Measurements from ENCODE around the gene AGT. TPM values are rescaled to one million over a fixed set of nuclear protein-coding genes. Genes with fewer than 3 reads are reported as not detected.

Gene AGT
- total RNA-seq, 1 experiment from 2014 or later = 41.9 TPM

- Mint-ChIP-seq H3K27me3 (ENCODE audit: insufficient read depth, unreplicated experiment) (no peaks in the 10 kb centered on the region), H3K4me3 (ENCODE audit: unreplicated experiment) (no peak overlapping the region), H3K4me1 (ENCODE audit: low read depth, unreplicated experiment) (peaks cover 12% of the 10 kb centered on the region), H3K36me3 (ENCODE audit: insufficient read depth, unreplicated experiment) (peaks cover 64% of the 10 kb centered on the region), H3K9me3 (ENCODE audit: unreplicated experiment) (no peaks in the 10 kb centered on the region), H3K27ac (ENCODE audit: unreplicated experiment) (no peak overlapping the region)
- ChIA-PET POLR2A (no interaction called here), CTCF (no interaction called here)
- H3K9me3 ChIP-seq = no peaks in the 10 kb centered on the region
- H3K27me3 ChIP-seq (replicated peaks; ENCODE audit: control insufficient read depth, insufficient read depth, low read length) = no peaks in the 10 kb centered on the region
- DNase-seq = no peak
- H3K4me3 ChIP-seq (ENCODE audit: low read depth, low read length) = no peak overlapping the region
- peaks cover 5% of the 10 kb centered on the region for H3K36me3 ChIP-seq (ENCODE audit: control insufficient read depth, insufficient read depth, low read length)
- H3K4me1 ChIP-seq = no peaks in the 10 kb centered on the region
- no peak for TF ChIP-seq CTCF (IDR thresholded peaks at IDR 0.05; ENCODE audit: insufficient read depth in 1 of 2, low read depth in 1 of 2, low read length in 1 of 2, severe bottlenecking in 1 of 2, unreplicated experiment in 1 of 2)
- no TSS peak for BruUV-seq (replicated peaks)
- intact Hi-C loops (cut with micrococcal nuclease; ENCODE audit: unreplicated experiment) = no loop called here
These were observed 28.9 kb downstream of the AGT start for GRCh38 chr1:230684998-230685397.

- Mint-ChIP-seq H3K27me3 (ENCODE audit: insufficient read depth, unreplicated experiment) (no peaks in the 10 kb centered on the region), H3K4me1 (ENCODE audit: low read depth, unreplicated experiment) (peaks cover 12% of the 10 kb centered on the region), H3K36me3 (ENCODE audit: insufficient read depth, unreplicated experiment) (peaks cover 61% of the 10 kb centered on the region), H3K4me3 (ENCODE audit: unreplicated experiment) (no peak overlapping the region), H3K9me3 (ENCODE audit: unreplicated experiment) (no peaks in the 10 kb centered on the region), H3K27ac (ENCODE audit: unreplicated experiment) (no peak overlapping the region)
- POLR2A ChIA-PET = no interaction called here
- Histone ChIP-seq H3K36me3 (ENCODE audit: control insufficient read depth, insufficient read depth, low read length) (peaks cover 4% of the 10 kb centered on the region), H3K4me3 (ENCODE audit: low read depth, low read length) (no peak overlapping the region), H3K4me1 (no peaks in the 10 kb centered on the region), H3K27me3 (replicated peaks; ENCODE audit: control insufficient read depth, insufficient read depth, low read length) (no peaks in the 10 kb centered on the region), H3K9me3 (no peaks in the 10 kb centered on the region)
- no TSS peak for BruUV-seq (replicated peaks)
- no peak for TF ChIP-seq CTCF (IDR thresholded peaks at IDR 0.05; ENCODE audit: insufficient read depth in 1 of 2, low read depth in 1 of 2, low read length in 1 of 2, severe bottlenecking in 1 of 2, unreplicated experiment in 1 of 2)
- intact Hi-C loops (cut with micrococcal nuclease; ENCODE audit: unreplicated experiment) = no loop called here
- DNase-seq = peak in 1 of 2 experiments; percentile 28
- CTCF ChIA-PET = no interaction called here
These were observed 29.8 kb downstream of the AGT start for GRCh38 chr1:230684146-230684545.

- ChIA-PET CTCF (no interaction called here), POLR2A (no interaction called here)
- H3K4me1 Mint-ChIP-seq (ENCODE audit: low read depth, unreplicated experiment) = peaks cover 12% of the 10 kb centered on the region
- no peak overlapping the region for H3K27ac Mint-ChIP-seq (ENCODE audit: unreplicated experiment)
- DNase-seq = no peak
- H3K36me3 Mint-ChIP-seq (ENCODE audit: insufficient read depth, unreplicated experiment) = peaks cover 58% of the 10 kb centered on the region
- Histone ChIP-seq H3K4me3 (ENCODE audit: low read depth, low read length) (no peak overlapping the region), H3K4me1 (no peaks in the 10 kb centered on the region), H3K9me3 (no peaks in the 10 kb centered on the region), H3K36me3 (ENCODE audit: control insufficient read depth, insufficient read depth, low read length) (peaks cover 5% of the 10 kb centered on the region), H3K27me3 (replicated peaks; ENCODE audit: control insufficient read depth, insufficient read depth, low read length) (no peaks in the 10 kb centered on the region)
- no peaks in the 10 kb centered on the region for H3K9me3 Mint-ChIP-seq (ENCODE audit: unreplicated experiment)
- BruUV-seq (replicated peaks) = no TSS peak
- H3K27me3 Mint-ChIP-seq (ENCODE audit: insufficient read depth, unreplicated experiment) = no peaks in the 10 kb centered on the region
- TF ChIP-seq CTCF (IDR thresholded peaks at IDR 0.05; ENCODE audit: insufficient read depth in 1 of 2, low read depth in 1 of 2, low read length in 1 of 2, severe bottlenecking in 1 of 2, unreplicated experiment in 1 of 2) = no peak
- intact Hi-C loops (cut with micrococcal nuclease; ENCODE audit: unreplicated experiment) = no loop called here
- H3K4me3 Mint-ChIP-seq (ENCODE audit: unreplicated experiment) = no peak overlapping the region
These were observed 30.9 kb downstream of the AGT start for GRCh38 chr1:230682882-230683610.
